H9 (cell line): ENCODE results near the gene ESPL1. TPM values are rescaled to one million over a fixed set of nuclear protein-coding genes. Genes with fewer than 3 reads are reported as not detected.

Experiments
- DNase-seq: peaks from one replicate; pipeline ENCODE4 v3.0.0-alpha.2; 2017
- H2AFZ ChIP-seq: one replicate; pipeline ENCODE4 v1.6.1; 2013; ENCODE audit warnings: mild to moderate bottlenecking, low read length, control low read depth, moderate library complexity
- H2AK5ac ChIP-seq: 2 replicates; pipeline ENCODE4 v1.6.1; 2013; ENCODE audit warnings: low read length, control low read depth, mixed read lengths; ENCODE audit not compliant: insufficient read length
- H2BK120ac ChIP-seq: one replicate; pipeline ENCODE4 v1.6.1; 2013; ENCODE audit warnings: low read depth, mild to moderate bottlenecking, low read length, control low read depth, inconsistent platforms; ENCODE audit not compliant: poor library complexity, severe bottlenecking
- H2BK12ac ChIP-seq: 2 replicates; pipeline ENCODE4 v1.6.1; 2013; ENCODE audit warnings: low read length, control low read depth, mixed read lengths, low read depth; ENCODE audit not compliant: insufficient read length
- H2BK15ac ChIP-seq: 2 replicates; pipeline ENCODE4 v1.6.1; 2013; ENCODE audit warnings: low read depth, low read length, control low read depth
- H2BK20ac ChIP-seq: one replicate; pipeline ENCODE4 v1.6.1; 2013; ENCODE audit warnings: low read depth, mild to moderate bottlenecking, low read length, control low read depth, inconsistent platforms; ENCODE audit not compliant: poor library complexity, severe bottlenecking
- H2BK5ac ChIP-seq: 2 replicates; pipeline ENCODE4 v1.6.1; 2013; ENCODE audit warnings: low read length, control low read depth, mixed read lengths; ENCODE audit not compliant: insufficient read length
- H3K14ac ChIP-seq: 2 replicates; pipeline ENCODE4 v1.6.1; 2013; ENCODE audit warnings: low read length, control low read depth; ENCODE audit not compliant: insufficient read depth
- H3K18ac ChIP-seq: 2 replicates; pipeline ENCODE4 v1.6.1; 2013; ENCODE audit warnings: low read depth, mild to moderate bottlenecking, mixed read lengths, low read length, control low read depth; ENCODE audit not compliant: insufficient read length
- H3K23ac ChIP-seq: 2 replicates; pipeline ENCODE4 v1.6.1; 2013; ENCODE audit warnings: low read length, control low read depth, mixed read lengths, low read depth; ENCODE audit not compliant: insufficient read length
- H3K23me2 ChIP-seq: 2 replicates; pipeline ENCODE4 v1.6.1; 2013; ENCODE audit warnings: low read depth, mild to moderate bottlenecking, mixed read lengths, low read length, control low read depth; ENCODE audit not compliant: insufficient read length, poor library complexity, severe bottlenecking
- H3K27ac ChIP-seq: 2 replicates; pipeline ENCODE4 v1.5.1; 2013; ENCODE audit warnings: low read length, control low read depth, mixed read lengths, low read depth; ENCODE audit not compliant: insufficient read length
- H3K27me3 ChIP-seq: 2 replicates; pipeline ENCODE4 v1.6.1; 2013; ENCODE audit warnings: low read length, control low read depth, inconsistent platforms; ENCODE audit not compliant: insufficient read depth
- H3K4ac ChIP-seq: 2 replicates; pipeline ENCODE4 v1.6.1; 2013; ENCODE audit warnings: low read depth, mild to moderate bottlenecking, control low read depth, inconsistent platforms, low read length, moderate library complexity
- H3K4me1 ChIP-seq: 2 replicates; pipeline ENCODE4 v1.6.1; 2013; ENCODE audit warnings: low read length, control low read depth, inconsistent platforms; ENCODE audit not compliant: insufficient read depth
- H3K4me2 ChIP-seq: 2 replicates; pipeline ENCODE4 v1.6.1; 2013; ENCODE audit warnings: low read length, control low read depth, mixed read lengths; ENCODE audit not compliant: insufficient read length, insufficient read depth
- H3K56ac ChIP-seq: 2 replicates; pipeline ENCODE4 v1.6.1; 2013; ENCODE audit warnings: low read depth, mild to moderate bottlenecking, mixed read lengths, low read length, control low read depth; ENCODE audit not compliant: insufficient read length
- H3K79me1 ChIP-seq: 2 replicates; pipeline ENCODE4 v1.6.1; 2013; ENCODE audit warnings: low read depth, mild to moderate bottlenecking, moderate library complexity, low read length, control low read depth, inconsistent platforms; ENCODE audit not compliant: insufficient read depth, poor library complexity, severe bottlenecking
- H3K79me2 ChIP-seq: 2 replicates; pipeline ENCODE4 v1.6.1; 2013; ENCODE audit warnings: low read length, control low read depth, inconsistent platforms; ENCODE audit not compliant: insufficient read depth
- H3K9ac ChIP-seq: 2 replicates; pipeline ENCODE4 v1.6.1; 2013; ENCODE audit warnings: low read length, control low read depth, mixed read lengths; ENCODE audit not compliant: insufficient read length; ENCODE audit errors: extremely low read depth
- H3K9me3 ChIP-seq: one replicate; pipeline ENCODE4 v1.6.1; 2013; ENCODE audit warnings: low read depth, low read length, inconsistent platforms; ENCODE audit not compliant: control insufficient read depth
- H3T11ph ChIP-seq: one replicate; pipeline ENCODE4 v1.6.1; 2013; ENCODE audit warnings: mild to moderate bottlenecking, low read length, control low read depth, inconsistent platforms
- H4K20me1 ChIP-seq: one replicate; pipeline ENCODE4 v1.6.1; 2013; ENCODE audit not compliant: control insufficient read depth, insufficient read length, insufficient read depth
- H4K5ac ChIP-seq: 2 replicates; pipeline ENCODE4 v1.6.1; 2013; ENCODE audit warnings: low read depth, mild to moderate bottlenecking, mixed read lengths, low read length, control low read depth; ENCODE audit not compliant: insufficient read length
- H4K8ac ChIP-seq: replicated peaks from 2 replicates; pipeline ENCODE4 v1.6.1; 2013; ENCODE audit warnings: low read length, control low read depth, mixed read lengths, low read depth; ENCODE audit not compliant: insufficient read length
- H4K91ac ChIP-seq: 2 replicates; pipeline ENCODE4 v1.6.1; 2013; ENCODE audit warnings: low read depth, mild to moderate bottlenecking, moderate library complexity, mixed read lengths, low read length, control low read depth; ENCODE audit not compliant: insufficient read length
- H3K27ac Mint-ChIP-seq, 3 experiments: 2 replicates in 2 of 3; 3 replicates in 1 of 3; pipeline ENCODE4 v1.8.0; 2020 to 2021; ENCODE audit warnings: mixed read lengths in 3 of 3, mild to moderate bottlenecking in 1 of 3, moderate library complexity in 1 of 3
- H3K27me3 Mint-ChIP-seq: 2 replicates; pipeline ENCODE4 v1.8.0; 2021; ENCODE audit warnings: low read depth, mild to moderate bottlenecking, moderate library complexity, mixed read lengths
- H3K36me3 Mint-ChIP-seq, 3 experiments: 2 replicates in 2 of 3; 3 replicates in 1 of 3; pipeline ENCODE4 v1.8.0; 2020 to 2021; ENCODE audit warnings: low read depth in 3 of 3, mixed read lengths in 3 of 3; ENCODE audit not compliant: insufficient read depth in 1 of 3
- H3K4me1 Mint-ChIP-seq, 2 experiments: 2 replicates each; pipeline ENCODE4 v1.8.0; 2020; ENCODE audit warnings: mixed read lengths in 2 of 2
- H3K4me3 Mint-ChIP-seq, 2 experiments: 2 replicates in 1 of 2; 3 replicates in 1 of 2; pipeline ENCODE4 v1.8.0; 2020 to 2021; ENCODE audit warnings: mild to moderate bottlenecking in 2 of 2, mixed read lengths in 2 of 2, moderate library complexity in 1 of 2
- H3K9me3 Mint-ChIP-seq, 2 experiments: 2 replicates in 1 of 2; 3 replicates in 1 of 2; pipeline ENCODE4 v1.8.0; 2020; ENCODE audit warnings: mild to moderate bottlenecking in 2 of 2, mixed read lengths in 2 of 2, moderate library complexity in 1 of 2
- WGBS: extraction: QIAGEN DNeasy Blood & Tissue Kit; methylation state at CpG from one replicate; pipeline ENCODE4 v1.1.7; 2013; ENCODE audit warnings: missing lambda C conversion rate, low lambda C conversion rate, mixed read lengths; ENCODE audit not compliant: insufficient read length; ENCODE audit errors: extremely low coverage; 5-methylcytosine and 5-hydroxymethylcytosine counted together
- total RNA-seq: library from RNA; stranded (reverse); gene quantifications from 2 replicates; pipeline ENCODE4 v1.2.1, GENCODE V29; 2021
- TF ChIP-seq, protein P1 (sequence below): fragments of 200-600 bp; sonication (generic); conservative IDR thresholded peaks from 3 replicates; pipeline ENCODE4 v1.8.0; 2021; ENCODE audit warnings: antibody characterized with exemption, mild to moderate bottlenecking

ESPL1 gene
- total RNA-seq, 1 experiment from 2014 or later: 43.2 TPM

DNA sequence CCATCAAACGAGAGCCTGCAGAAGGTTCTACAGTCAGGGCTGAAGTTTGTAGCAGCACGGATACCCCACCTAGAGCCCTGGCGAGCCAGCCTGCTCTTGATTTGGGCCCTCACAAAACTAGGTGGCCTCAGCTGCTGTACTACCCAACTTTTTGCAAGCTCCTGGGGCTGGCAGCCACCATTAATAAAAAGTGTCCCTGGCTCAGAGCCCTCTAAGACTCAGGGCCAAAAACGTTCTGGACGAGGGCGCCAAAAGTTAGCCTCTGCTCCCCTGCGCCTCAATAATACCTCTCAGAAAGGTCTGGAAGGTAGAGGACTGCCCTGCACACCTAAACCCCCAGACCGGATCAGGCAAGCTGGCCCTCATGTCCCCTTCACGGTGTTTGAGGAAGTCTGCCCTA, 18.3 kb downstream of the ESPL1 start:
- Histone ChIP-seq H3K4ac (no peak overlapping the region), H4K20me1 (no peaks in the 10 kb centered on the region), H2BK20ac (no peak overlapping the region), H3K23ac (no peak overlapping the region), H2BK120ac (no peak overlapping the region), H3K79me1 (no peaks in the 10 kb centered on the region), H3T11ph (no peak overlapping the region), H4K5ac (no peak overlapping the region), H2AFZ (no peak overlapping the region), H3K27ac (no peak overlapping the region), H3K79me2 (no peaks in the 10 kb centered on the region), H2BK12ac (no peak overlapping the region), H3K27me3 (no peaks in the 10 kb centered on the region), H3K56ac (no peak overlapping the region), H2BK5ac (no peak overlapping the region), H2BK15ac (no peak overlapping the region), H4K91ac (no peak overlapping the region), H3K23me2 (no peaks in the 10 kb centered on the region), H3K9me3 (no peaks in the 10 kb centered on the region), H4K8ac (no peak overlapping the region), H2AK5ac (no peak overlapping the region), H3K14ac (no peak overlapping the region), H3K4me2 (no peak overlapping the region), H3K4me1 (no peaks in the 10 kb centered on the region), H3K9ac (no peak overlapping the region), H3K18ac (no peak overlapping the region)
- Mint-ChIP-seq H3K27me3 (no peaks in the 10 kb centered on the region; the same call in 1 of the 2 replicates), H3K4me3 (no peak overlapping the region), H3K36me3 (peaks cover 53 to 80% (median 74%) of the 10 kb centered on the region in 3 experiments), H3K9me3 (no peaks in the 10 kb centered on the region), H3K27ac (no peak overlapping the region), H3K4me1 (no peaks in the 10 kb centered on the region)
- no CpG with 5 or more reads among the region's 9 CpGs for WGBS
- no peak for DNase-seq
- TF ChIP-seq, protein P1, sequence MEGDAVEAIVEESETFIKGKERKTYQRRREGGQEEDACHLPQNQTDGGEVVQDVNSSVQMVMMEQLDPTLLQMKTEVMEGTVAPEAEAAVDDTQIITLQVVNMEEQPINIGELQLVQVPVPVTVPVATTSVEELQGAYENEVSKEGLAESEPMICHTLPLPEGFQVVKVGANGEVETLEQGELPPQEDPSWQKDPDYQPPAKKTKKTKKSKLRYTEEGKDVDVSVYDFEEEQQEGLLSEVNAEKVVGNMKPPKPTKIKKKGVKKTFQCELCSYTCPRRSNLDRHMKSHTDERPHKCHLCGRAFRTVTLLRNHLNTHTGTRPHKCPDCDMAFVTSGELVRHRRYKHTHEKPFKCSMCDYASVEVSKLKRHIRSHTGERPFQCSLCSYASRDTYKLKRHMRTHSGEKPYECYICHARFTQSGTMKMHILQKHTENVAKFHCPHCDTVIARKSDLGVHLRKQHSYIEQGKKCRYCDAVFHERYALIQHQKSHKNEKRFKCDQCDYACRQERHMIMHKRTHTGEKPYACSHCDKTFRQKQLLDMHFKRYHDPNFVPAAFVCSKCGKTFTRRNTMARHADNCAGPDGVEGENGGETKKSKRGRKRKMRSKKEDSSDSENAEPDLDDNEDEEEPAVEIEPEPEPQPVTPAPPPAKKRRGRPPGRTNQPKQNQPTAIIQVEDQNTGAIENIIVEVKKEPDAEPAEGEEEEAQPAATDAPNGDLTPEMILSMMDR: no peak
